Measurements from ENCODE around the gene GRIK2.
"Not testable (repeated sequence)": the region's sequence is repeated elsewhere in the genome, so short reads cannot be mapped to it uniquely, and the experiment has no call there.

- TF ChIP-seq CTCF, POLR2A (IDR thresholded peaks at IDR 0.05): not testable (repeated sequence)
These were observed 9.8 kb upstream of the GRIK2 start for GRCh38 chr6:101383747-101384146.

Measured in thyroid gland (tissue), 4 donors.